Motor neuron (in vitro differentiated cells): Measurements from ENCODE around the gene TRPC4AP. TPM values are rescaled to one million over a fixed set of nuclear protein-coding genes. Genes with fewer than 3 reads are reported as not detected.

Experiments used
- ATAC-seq, 8 experiments: fragments of 200-7000 bp; cut with Tn5 transposase; replicated peaks in 6 of 8; 2 replicates each; pipeline ENCODE4 v1.8.0; 2021; ENCODE audit warnings: mild to moderate bottlenecking in 8 of 8, moderate library complexity in 8 of 8
- H3K27ac ChIP-seq, 2 donors: fragments of 250-450 bp; sonication (Bioruptor Pico); 2 replicates each; pipeline ENCODE4 v1.9.0; 2021; ENCODE audit warnings: antibody characterized with exemption in 2 of 2, mild to moderate bottlenecking in 2 of 2, moderate library complexity in 1 of 2
- H3K4me1 ChIP-seq, 2 donors: fragments of 250-450 bp; sonication (Bioruptor Pico); replicated peaks in 1 of 2; 2 replicates each; pipeline ENCODE4 v1.6.1; 2021; ENCODE audit warnings: antibody characterized with exemption in 2 of 2, mild to moderate bottlenecking in 2 of 2, moderate library complexity in 1 of 2
- H3K4me3 ChIP-seq, 5 donors: fragments of 250-450 bp; sonication (Bioruptor Pico); 2 replicates each; pipeline ENCODE4 v1.9.0; 2021; ENCODE audit warnings: antibody characterized with exemption in 5 of 5, mild to moderate bottlenecking in 5 of 5, moderate library complexity in 4 of 5
- WGBS, 10 experiments: fragments of 450-650 bp; shearing (Covaris generic); methylation state at CpG; one replicate each; pipeline ENCODE4 v1.0.0; 2022; 5-methylcytosine and 5-hydroxymethylcytosine counted together
- in situ Hi-C, 9 experiments: fragments of 400-800 bp; cut with MboI; loops; one replicate each; pipeline ENCODE4 v1.15.0; 2021; ENCODE audit warnings: low sequenced_read_pairs in 9 of 9, low pct_unique_long_range_greater_than_20kb in 2 of 9; ENCODE audit not compliant: unreplicated experiment in 9 of 9
- total RNA-seq, 8 experiments: library from RNA; unstranded; fragments of 300-600 nt; gene quantifications; 2 replicates each; pipeline versions ENCODE4 v1.2.3 to v1.2.4, GENCODE V29; 2022

TRPC4AP gene, protein sequence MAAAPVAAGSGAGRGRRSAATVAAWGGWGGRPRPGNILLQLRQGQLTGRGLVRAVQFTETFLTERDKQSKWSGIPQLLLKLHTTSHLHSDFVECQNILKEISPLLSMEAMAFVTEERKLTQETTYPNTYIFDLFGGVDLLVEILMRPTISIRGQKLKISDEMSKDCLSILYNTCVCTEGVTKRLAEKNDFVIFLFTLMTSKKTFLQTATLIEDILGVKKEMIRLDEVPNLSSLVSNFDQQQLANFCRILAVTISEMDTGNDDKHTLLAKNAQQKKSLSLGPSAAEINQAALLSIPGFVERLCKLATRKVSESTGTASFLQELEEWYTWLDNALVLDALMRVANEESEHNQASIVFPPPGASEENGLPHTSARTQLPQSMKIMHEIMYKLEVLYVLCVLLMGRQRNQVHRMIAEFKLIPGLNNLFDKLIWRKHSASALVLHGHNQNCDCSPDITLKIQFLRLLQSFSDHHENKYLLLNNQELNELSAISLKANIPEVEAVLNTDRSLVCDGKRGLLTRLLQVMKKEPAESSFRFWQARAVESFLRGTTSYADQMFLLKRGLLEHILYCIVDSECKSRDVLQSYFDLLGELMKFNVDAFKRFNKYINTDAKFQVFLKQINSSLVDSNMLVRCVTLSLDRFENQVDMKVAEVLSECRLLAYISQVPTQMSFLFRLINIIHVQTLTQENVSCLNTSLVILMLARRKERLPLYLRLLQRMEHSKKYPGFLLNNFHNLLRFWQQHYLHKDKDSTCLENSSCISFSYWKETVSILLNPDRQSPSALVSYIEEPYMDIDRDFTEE
- 10 to 100 TPM; 39.2 to 65.1 (median 48.1) TPM for total RNA-seq

GRCh38 chr20:35092524-35093266 lies at the start of gene TRPC4AP:
TRPC4AP (minus strand) TSS chr20:35092807; CDS start chr20:35092781, 26 bp downstream.
- peak; percentile 90 to 96 (median 95) for ATAC-seq
- WGBS, 10 experiments = 0 to 10% (median 4%) methylated on average over 2 to 4 of the region's 69 CpGs; no CpG with 5 or more reads in 6 of the 10 experiments
- peak within 1 kb of the TSS; percentile 64 to 95 (median 73) for H3K4me3 ChIP-seq
- peaks cover 10% of the 10 kb centered on the region in 2 donors for H3K4me1 ChIP-seq
- peak within 1 kb of the TSS; percentile 89 to 92 for H3K27ac ChIP-seq
- in situ Hi-C loops = no loop called here

DNA sequence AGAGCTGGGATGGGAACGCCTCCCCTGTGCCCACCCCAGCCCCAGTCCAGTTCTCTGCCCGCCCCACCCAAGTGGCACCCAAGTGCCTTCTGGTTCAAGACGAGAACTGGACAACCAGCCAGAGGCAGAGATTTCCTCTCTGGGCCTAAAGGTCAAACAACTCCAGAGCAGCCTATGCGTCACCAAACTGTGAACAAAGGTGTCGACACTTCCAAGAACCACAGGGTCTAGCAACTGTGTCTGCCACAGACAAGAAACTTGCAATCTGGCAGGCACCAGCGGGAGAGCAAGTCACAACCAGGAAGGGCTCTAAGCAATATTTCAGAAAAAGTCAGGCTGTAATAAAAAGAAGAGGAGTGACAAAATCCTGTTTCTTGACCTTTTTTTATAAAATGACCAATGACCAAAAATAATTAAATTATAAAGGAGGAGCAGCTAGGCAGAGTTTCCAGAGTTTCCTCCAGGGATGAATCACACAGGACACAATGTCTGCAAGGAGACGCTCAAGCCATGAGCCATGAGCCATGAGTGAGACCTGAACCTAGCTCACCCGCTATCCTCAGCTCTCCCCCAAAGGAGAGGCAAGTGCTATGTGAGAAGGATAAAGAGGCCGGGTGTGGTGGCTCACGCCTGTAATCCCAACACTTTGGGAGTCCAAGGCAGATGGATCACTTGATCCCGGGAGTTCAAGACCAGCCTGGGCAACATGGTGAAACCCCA lies 43.4 kb upstream of the TRPC4AP start:
- Histone ChIP-seq H3K4me1 (no peaks in the 10 kb centered on the region), H3K27ac (no peak overlapping the region), H3K4me3 (no peak overlapping the region)
- WGBS, 10 experiments = 12 to 100% (median 87%) methylated on average over 1 to 7 of the region's 11 CpGs; no CpG with 5 or more reads in 2 of the 10 experiments
- ATAC-seq = peak in 1 of 8 experiments; percentile 55
- in situ Hi-C loops = no loop called here

DNA sequence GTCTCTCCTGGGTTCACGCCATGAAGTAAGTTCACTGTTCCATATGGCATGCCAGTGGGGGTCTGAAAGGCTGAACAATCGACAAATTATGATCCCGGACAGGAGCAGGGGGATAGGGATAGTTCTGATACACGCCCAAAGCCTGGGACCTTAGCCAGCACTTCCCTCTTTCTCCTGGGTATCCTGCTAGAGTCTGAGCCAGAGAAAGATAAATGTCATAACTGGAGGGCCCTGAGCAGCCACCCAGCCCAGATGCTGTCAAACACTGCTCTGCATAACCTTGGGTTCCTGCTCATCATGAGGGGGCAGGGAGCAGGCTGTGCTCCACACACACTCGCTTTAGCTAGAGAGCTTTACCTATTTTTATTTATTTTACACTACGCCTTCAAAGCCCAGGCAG lies 42.3 kb upstream of the TRPC4AP start:
- Histone ChIP-seq H3K4me1 (no peaks in the 10 kb centered on the region), H3K27ac (no peak overlapping the region), H3K4me3 (no peak overlapping the region)
- in situ Hi-C loops = no loop called here
- 83 to 100% (median 91%) methylated on average over 1 to 5 of the region's 6 CpGs; no CpG with 5 or more reads in 2 of the 10 experiments for WGBS, 10 experiments
- ATAC-seq = no peak

DNA sequence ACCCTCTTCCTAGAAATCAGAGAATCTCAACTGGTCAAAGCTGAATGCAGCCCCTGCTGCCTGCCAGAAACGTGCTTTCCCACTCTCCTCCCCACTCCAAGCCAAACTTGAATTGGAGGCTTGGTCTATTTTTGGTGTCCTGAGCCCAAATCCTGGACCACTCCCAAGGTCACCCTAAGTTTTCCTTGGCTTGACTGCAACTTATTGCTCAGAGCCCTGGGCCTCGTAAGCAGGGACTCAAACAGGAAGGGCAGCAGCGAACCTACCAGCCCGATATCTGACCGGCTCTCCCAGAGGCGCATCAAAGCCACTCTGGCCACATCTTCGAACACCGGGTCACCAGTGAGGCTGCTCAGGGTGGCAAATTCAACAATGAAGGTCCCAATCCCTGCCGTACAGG lies 41.9 kb upstream of the TRPC4AP start:
- Histone ChIP-seq H3K4me3 (no peak overlapping the region), H3K27ac (no peak overlapping the region), H3K4me1 (no peaks in the 10 kb centered on the region)
- WGBS, 10 experiments = 80 to 100% (median 100%) methylated on average over 1 to 7 of the region's 9 CpGs; no CpG with 5 or more reads in 3 of the 10 experiments
- no peak for ATAC-seq
- in situ Hi-C loops = no loop called here

GRCh38 chr20:35133735-35134134 lies 41.1 kb upstream of the TRPC4AP start:
- Histone ChIP-seq H3K27ac (no peak overlapping the region), H3K4me3 (no peak overlapping the region), H3K4me1 (no peaks in the 10 kb centered on the region)
- 69 to 100% (median 89%) methylated on average over 1 to 4 of the region's 5 CpGs; no CpG with 5 or more reads in 4 of the 10 experiments for WGBS, 10 experiments
- ATAC-seq = no peak
- in situ Hi-C loops = no loop called here

DNA sequence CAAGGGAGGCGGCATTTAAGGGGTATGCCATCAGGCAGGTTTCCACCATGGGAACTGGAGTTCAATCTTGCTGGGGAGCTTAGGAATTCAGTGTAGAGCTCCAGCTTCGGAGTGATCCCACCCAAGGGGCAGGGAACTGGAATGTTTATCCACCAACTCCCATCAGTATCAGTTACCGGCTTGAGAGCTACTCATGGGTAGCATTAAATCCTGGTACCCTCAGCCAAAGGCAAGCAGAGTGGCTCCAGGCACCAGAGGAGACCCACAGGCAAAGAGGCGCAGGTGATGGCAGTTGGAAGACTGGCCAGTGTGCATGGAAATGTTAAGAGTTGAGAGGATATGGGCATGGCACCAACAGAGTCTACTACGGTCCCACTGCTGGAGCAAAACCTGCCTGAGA lies 40.4 kb upstream of the TRPC4AP start:
- no peak for ATAC-seq
- Histone ChIP-seq H3K4me1 (no peaks in the 10 kb centered on the region), H3K4me3 (no peak overlapping the region), H3K27ac (no peak overlapping the region)
- 75 to 100% (median 95%) methylated on average over 1 to 5 of the region's 5 CpGs; no CpG with 5 or more reads in 2 of the 10 experiments for WGBS, 10 experiments
- in situ Hi-C loops = no loop called here

GRCh38 chr20:35131934-35132333 lies 39.3 kb upstream of the TRPC4AP start:
- Histone ChIP-seq H3K4me3 (no peak overlapping the region), H3K4me1 (no peaks in the 10 kb centered on the region), H3K27ac (no peak overlapping the region)
- in situ Hi-C loops = no loop called here
- WGBS, 10 experiments = 83 to 100% (median 93%) methylated on average over 1 to 3 of the region's 4 CpGs; no CpG with 5 or more reads in 3 of the 10 experiments
- ATAC-seq = no peak

- 84 to 100% (median 90%) methylated on average over 1 to 2 of the region's 2 CpGs; no CpG with 5 or more reads in 1 of the 10 experiments for WGBS, 10 experiments
- Histone ChIP-seq H3K4me1 (no peaks in the 10 kb centered on the region), H3K4me3 (no peak overlapping the region), H3K27ac (no peak overlapping the region)
- in situ Hi-C loops = no loop called here
- ATAC-seq = no peak
Measured at GRCh38 chr20:35129647-35130069, 37.1 kb upstream of the TRPC4AP start.

- Histone ChIP-seq H3K4me3 (no peak overlapping the region), H3K4me1 (no peaks in the 10 kb centered on the region), H3K27ac (no peak overlapping the region)
- WGBS, 10 experiments = 73 to 100% (median 100%) methylated on average over 1 to 4 of the region's 5 CpGs; no CpG with 5 or more reads in 1 of the 10 experiments
- in situ Hi-C loops = no loop called here
- ATAC-seq = no peak
Measured at GRCh38 chr20:35125753-35126152, 33.1 kb upstream of the TRPC4AP start.

DNA sequence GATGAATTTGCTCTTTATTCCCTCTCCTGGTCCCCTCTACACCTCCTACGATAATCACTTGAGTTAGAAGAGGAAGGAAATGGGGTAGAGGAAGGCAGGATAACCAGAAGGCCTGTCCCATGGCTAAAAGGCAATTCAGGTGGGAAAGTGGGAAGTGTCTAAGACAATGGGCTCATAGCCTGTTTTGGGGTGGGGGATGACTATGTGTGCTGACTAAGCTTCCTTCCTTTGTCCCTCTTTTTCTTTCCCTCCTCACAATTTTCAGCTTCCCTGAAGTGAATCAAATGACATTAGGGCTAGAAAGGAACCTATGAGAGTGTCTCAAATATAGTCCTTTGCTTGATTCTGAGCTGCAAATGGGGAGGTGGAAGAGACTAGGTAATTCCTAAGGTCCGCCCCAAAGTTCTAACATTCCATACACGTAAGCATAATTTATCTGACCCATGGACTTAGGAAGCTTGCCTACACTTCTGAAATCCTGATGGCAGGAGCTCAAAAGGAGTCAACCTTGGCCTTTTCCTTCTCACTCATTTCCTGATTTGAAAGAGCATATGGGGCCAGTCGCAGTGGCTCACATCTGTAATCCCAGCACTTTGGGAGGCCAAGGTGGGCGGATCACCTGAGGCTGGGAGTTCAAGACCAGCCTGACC lies 30.3 kb upstream of the TRPC4AP start:
- H3K27ac ChIP-seq = no peak overlapping the region
- ATAC-seq = no peak
- no peaks in the 10 kb centered on the region for H3K4me1 ChIP-seq
- H3K4me3 ChIP-seq = no peak overlapping the region
- in situ Hi-C loops = no loop called here
- 96 to 100% (median 100%) methylated on average over 1 to 3 of the region's 5 CpGs; no CpG with 5 or more reads in 4 of the 10 experiments for WGBS, 10 experiments

GRCh38 chr20:35121186-35121585 lies 28.6 kb upstream of the TRPC4AP start:
- no peak for ATAC-seq
- in situ Hi-C loops = no loop called here
- no peak overlapping the region for H3K4me3 ChIP-seq
- WGBS, 10 experiments = 69 to 100% (median 83%) methylated on average over 1 to 4 of the region's 7 CpGs; no CpG with 5 or more reads in 3 of the 10 experiments
- H3K4me1 ChIP-seq = no peaks in the 10 kb centered on the region
- H3K27ac ChIP-seq = no peak overlapping the region
